ENCODE data around the gene PARS2. TPM values are rescaled to one million over a fixed set of nuclear protein-coding genes. Genes with fewer than 3 reads are reported as not detected.

PARS2 gene
- total and polyA plus RNA-seq, 4 donors, result 1.3 to 4.3 (median 2.7) TPM

DNA sequence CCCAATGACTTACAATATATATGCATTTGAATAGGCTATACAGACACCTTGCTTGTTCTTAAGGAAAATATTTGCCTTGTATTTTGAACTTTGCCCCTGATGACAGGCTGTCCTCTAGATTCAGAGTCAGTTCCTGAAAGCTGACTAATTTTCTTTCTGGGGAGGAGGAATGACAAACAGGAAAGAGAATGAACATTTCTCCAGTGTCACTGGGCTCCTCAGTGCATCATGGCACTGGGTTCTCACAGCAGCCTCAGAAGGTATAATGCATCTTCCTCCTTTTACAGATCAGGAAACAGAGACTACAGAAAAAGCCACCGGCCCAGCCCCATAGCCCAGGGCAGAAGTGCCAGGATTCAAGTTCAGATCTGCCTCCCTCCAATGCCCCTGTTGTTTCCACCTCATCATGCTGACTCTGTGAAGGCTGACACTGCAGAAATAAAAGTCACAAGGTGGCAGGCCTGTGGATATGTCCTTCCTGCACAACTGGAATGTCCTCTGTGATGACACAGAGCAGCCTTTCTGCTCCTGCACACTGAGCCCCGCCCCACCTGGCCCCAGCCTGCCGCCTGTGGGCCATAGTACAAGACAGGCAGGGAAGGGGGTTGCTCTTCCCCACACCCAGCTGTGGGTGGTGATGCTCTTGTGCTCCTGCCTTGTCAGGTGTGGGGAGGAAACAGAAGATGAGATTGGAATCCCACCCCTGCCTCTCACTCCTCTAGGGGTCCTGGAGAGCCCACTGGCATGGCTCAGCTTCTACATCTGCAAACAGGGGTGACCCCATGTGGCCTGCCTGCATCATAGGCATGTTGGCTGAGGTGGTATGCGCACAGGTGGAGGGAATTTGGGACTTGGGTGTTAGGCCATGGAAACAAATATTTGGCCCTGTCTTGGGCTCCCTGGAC lies 30.4 kb upstream of the PARS2 start:
- ATAC-seq (ENCODE audit: insufficient read depth, low FRiP score), result no peak
- 66 to 69% methylated on average over 4 of the region's 4 CpGs for WGBS, 2 donors
- Histone ChIP-seq H3K27me3 (ENCODE audit: control insufficient read depth in 3 of 3, insufficient read depth in 3 of 3, low read length in 2 of 3) (no peaks in the 10 kb centered on the region), H3K36me3 (ENCODE audit: control insufficient read depth in 4 of 4, insufficient read depth in 4 of 4, low read length in 4 of 4) (no peaks in the 10 kb centered on the region), H3K4me1 (ENCODE audit: control insufficient read depth in 5 of 5, insufficient read depth in 5 of 5, low read length in 5 of 5) (peaks cover 0 to 4% (median 0%) of the 10 kb centered on the region in 5 donors), H3K4me3 (no peak overlapping the region), H3K9me3 (ENCODE audit: control insufficient read depth in 4 of 4, insufficient read depth in 3 of 4, low read length in 3 of 4) (peaks cover 0 to 9% (median 1%) of the 10 kb centered on the region in 4 donors), H3K9ac (ENCODE audit: insufficient read depth in 1 of 2, low read length in 2 of 2) (no peak overlapping the region), H3K27ac (ENCODE audit: low read depth in 1 of 2, low read length in 1 of 2) (no peak overlapping the region)
- no peak for DNase-seq
- no peak for TF ChIP-seq CTCF (IDR thresholded peaks at IDR 0.05; ENCODE audit: control extremely low read depth, extremely low read depth)

- no peak overlapping the region for H3K4me3 ChIP-seq
- peaks cover 0 to 4% (median 0%) of the 10 kb centered on the region in 5 donors for H3K4me1 ChIP-seq (ENCODE audit: control insufficient read depth in 5 of 5, insufficient read depth in 5 of 5, low read length in 5 of 5)
- TF ChIP-seq CTCF (IDR thresholded peaks at IDR 0.05; ENCODE audit: control extremely low read depth, extremely low read depth), result no peak
- WGBS, 2 donors, result 75 to 84% methylated on average over 7 of the region's 7 CpGs
- H3K9me3 ChIP-seq (ENCODE audit: control insufficient read depth in 4 of 4, insufficient read depth in 3 of 4, low read length in 3 of 4), result peaks cover 0 to 9% (median 1%) of the 10 kb centered on the region in 4 donors
- no peak overlapping the region for H3K9ac ChIP-seq (ENCODE audit: insufficient read depth in 1 of 2, low read length in 2 of 2)
- ATAC-seq (ENCODE audit: insufficient read depth, low FRiP score) (no peak), DNase-seq (peak; percentile 65 to 81 (median 78))
- H3K27me3 ChIP-seq (ENCODE audit: control insufficient read depth in 3 of 3, insufficient read depth in 3 of 3, low read length in 2 of 3), result no peaks in the 10 kb centered on the region
- H3K27ac ChIP-seq (ENCODE audit: low read depth in 1 of 2, low read length in 1 of 2), result no peak overlapping the region
- H3K36me3 ChIP-seq (ENCODE audit: control insufficient read depth in 4 of 4, insufficient read depth in 4 of 4, low read length in 4 of 4), result no peaks in the 10 kb centered on the region
These were observed 28.5 kb upstream of the PARS2 start for GRCh38 chr1:54792686-54793282.

- H3K9ac ChIP-seq (ENCODE audit: insufficient read depth in 1 of 2, low read length in 2 of 2), result no peak overlapping the region
- no peak overlapping the region for H3K27ac ChIP-seq (ENCODE audit: low read depth in 1 of 2, low read length in 1 of 2)
- H3K27me3 ChIP-seq (ENCODE audit: control insufficient read depth in 3 of 3, insufficient read depth in 3 of 3, low read length in 2 of 3), result no peaks in the 10 kb centered on the region
- ATAC-seq (ENCODE audit: insufficient read depth, low FRiP score), result no peak
- peaks cover 0 to 9% (median 1%) of the 10 kb centered on the region in 4 donors for H3K9me3 ChIP-seq (ENCODE audit: control insufficient read depth in 4 of 4, insufficient read depth in 3 of 4, low read length in 3 of 4)
- peak; percentile 26 to 29 (median 27) for DNase-seq
- peaks cover 0 to 4% (median 0%) of the 10 kb centered on the region in 5 donors for H3K4me1 ChIP-seq (ENCODE audit: control insufficient read depth in 5 of 5, insufficient read depth in 5 of 5, low read length in 5 of 5)
- 88 to 91% methylated on average over 13 of the region's 13 CpGs for WGBS, 2 donors
- TF ChIP-seq CTCF (IDR thresholded peaks at IDR 0.05; ENCODE audit: control extremely low read depth, extremely low read depth), result no peak
- no peak overlapping the region for H3K4me3 ChIP-seq
- no peaks in the 10 kb centered on the region for H3K36me3 ChIP-seq (ENCODE audit: control insufficient read depth in 4 of 4, insufficient read depth in 4 of 4, low read length in 4 of 4)
These were observed 27.7 kb upstream of the PARS2 start for GRCh38 chr1:54791880-54792522.

Measured in lung (tissue), 12 donors.